AG10803 (cell line): ENCODE measurements around the gene PTCD1.

Experiments used
- DNase-seq: peaks from one replicate; pipeline ENCODE4 v3.0.0; 2010; ENCODE audit warnings: low read depth
- H3K4me3 ChIP-seq: 2 replicates; pipeline ENCODE4 v1.5.1; 2011; ENCODE audit warnings: mild to moderate bottlenecking, low read length, control low read depth
- TF ChIP-seq, protein P1 (sequence below): conservative IDR thresholded peaks from 2 replicates; pipeline ENCODE4 v1.5.1; 2011; ENCODE audit warnings: mild to moderate bottlenecking, low read length, control low read depth, inconsistent platforms

The PTCD1 gene

DNA sequence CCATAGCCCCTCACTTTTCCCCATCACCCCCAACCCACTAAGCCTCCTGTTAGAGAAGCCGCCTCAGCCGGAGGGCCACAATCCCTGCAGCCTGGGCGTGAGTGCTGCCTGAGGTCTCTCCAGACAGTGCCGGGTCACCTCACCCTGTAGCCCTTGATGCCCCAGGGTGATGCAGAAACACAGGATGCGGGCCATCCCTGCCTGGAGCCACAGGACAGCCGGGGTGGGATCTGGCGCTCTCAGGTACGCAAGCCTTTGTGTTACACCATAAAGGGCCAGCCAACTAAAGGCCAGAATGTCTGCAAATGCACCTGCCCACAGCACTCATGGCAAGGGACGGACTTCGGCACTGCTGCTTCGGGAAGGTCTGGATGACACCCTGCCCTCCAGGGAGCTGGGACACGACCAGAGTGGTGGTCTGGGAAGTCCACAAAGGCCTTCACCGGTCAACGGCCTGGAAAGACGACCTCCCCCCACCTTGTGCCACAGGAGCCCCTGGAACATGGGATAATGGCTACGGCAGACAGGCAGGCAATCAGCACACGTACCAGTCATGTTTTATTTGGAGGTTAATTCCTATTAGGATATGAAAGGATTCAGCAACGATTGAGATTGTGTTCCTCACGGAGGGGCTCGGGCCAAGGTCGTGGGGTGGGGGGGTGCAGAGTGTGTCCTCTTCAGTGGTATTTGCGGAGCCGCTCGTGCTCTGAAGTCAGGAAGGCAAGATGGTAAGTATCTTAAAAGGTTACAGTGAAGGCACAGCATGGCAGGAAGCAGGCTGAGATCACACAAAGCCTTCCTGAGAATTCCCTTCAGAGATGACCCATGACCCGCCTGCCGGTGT, 19.3 kb upstream of the PTCD1 start:
- TF ChIP-seq, protein P1, sequence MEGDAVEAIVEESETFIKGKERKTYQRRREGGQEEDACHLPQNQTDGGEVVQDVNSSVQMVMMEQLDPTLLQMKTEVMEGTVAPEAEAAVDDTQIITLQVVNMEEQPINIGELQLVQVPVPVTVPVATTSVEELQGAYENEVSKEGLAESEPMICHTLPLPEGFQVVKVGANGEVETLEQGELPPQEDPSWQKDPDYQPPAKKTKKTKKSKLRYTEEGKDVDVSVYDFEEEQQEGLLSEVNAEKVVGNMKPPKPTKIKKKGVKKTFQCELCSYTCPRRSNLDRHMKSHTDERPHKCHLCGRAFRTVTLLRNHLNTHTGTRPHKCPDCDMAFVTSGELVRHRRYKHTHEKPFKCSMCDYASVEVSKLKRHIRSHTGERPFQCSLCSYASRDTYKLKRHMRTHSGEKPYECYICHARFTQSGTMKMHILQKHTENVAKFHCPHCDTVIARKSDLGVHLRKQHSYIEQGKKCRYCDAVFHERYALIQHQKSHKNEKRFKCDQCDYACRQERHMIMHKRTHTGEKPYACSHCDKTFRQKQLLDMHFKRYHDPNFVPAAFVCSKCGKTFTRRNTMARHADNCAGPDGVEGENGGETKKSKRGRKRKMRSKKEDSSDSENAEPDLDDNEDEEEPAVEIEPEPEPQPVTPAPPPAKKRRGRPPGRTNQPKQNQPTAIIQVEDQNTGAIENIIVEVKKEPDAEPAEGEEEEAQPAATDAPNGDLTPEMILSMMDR = no peak
- DNase-seq = no peak
- H3K4me3 ChIP-seq = no peak overlapping the region

- H3K4me3 ChIP-seq = no peak overlapping the region
- TF ChIP-seq, protein P1 = no peak
- DNase-seq = no peak
These were observed 18.6 kb upstream of the PTCD1 start for GRCh38 chr7:99457050-99457649.

GRCh38 chr7:99456288-99456687, 17.7 kb upstream of the PTCD1 start:
- TF ChIP-seq, protein P1 = no peak
- DNase-seq = no peak

GRCh38 chr7:99455874-99456273, 17.3 kb upstream of the PTCD1 start:
- H3K4me3 ChIP-seq = no peak overlapping the region
- TF ChIP-seq, protein P1 = no peak
- DNase-seq = no peak

More at GRCh38 chr7:99456288-99456687, 17.7 kb upstream of the PTCD1 start:
- H3K4me3 ChIP-seq = no peak overlapping the region

GRCh38 chr7:99453105-99453504, 14.5 kb upstream of the PTCD1 start:
- no peak overlapping the region for H3K4me3 ChIP-seq
- no peak for DNase-seq
- TF ChIP-seq, protein P1 = no peak

- TF ChIP-seq, protein P1 = no peak
- no peak for DNase-seq
These were observed 13.9 kb upstream of the PTCD1 start for GRCh38 chr7:99452541-99452940.

GRCh38 chr7:99451936-99452335, 13.3 kb upstream of the PTCD1 start:
- no peak for DNase-seq
- H3K4me3 ChIP-seq = no peak overlapping the region
- TF ChIP-seq, protein P1 = no peak

More at GRCh38 chr7:99452541-99452940, 13.9 kb upstream of the PTCD1 start:
- no peak overlapping the region for H3K4me3 ChIP-seq
